ENCODE results near the gene PCSK4.

GRCh38 chr19:1478934-1479707, 11.0 kb downstream of the PCSK4 start, which contains the start of gene C19orf25:
- TF ChIP-seq JUND (IDR thresholded peaks at IDR 0.05): no peak
- no peak for TF ChIP-seq RAD21 (IDR thresholded peaks at IDR 0.05; ENCODE audit: low read depth)
- TF ChIP-seq MAX (IDR thresholded peaks at IDR 0.05): peak; percentile 96
- no peak for TF ChIP-seq EZH2 (IDR thresholded peaks at IDR 0.05)
- TF ChIP-seq POLR2A (IDR thresholded peaks at IDR 0.05; ENCODE audit: borderline replicate concordance, extremely low read depth, insufficient read depth, insufficient read length): peak; percentile 83
